GM12864 (cell line): Measurements from ENCODE around the gene KCNB1.

Source experiments
- DNase-seq: peaks from one replicate; pipeline ENCODE4 v3.0.0-alpha.2; 2011; ENCODE audit warnings: low read depth
- H3K4me3 ChIP-seq: 2 replicates; pipeline ENCODE4 v1.5.1; 2011; ENCODE audit warnings: mild to moderate bottlenecking, low read depth, low read length, control low read depth
- TF ChIP-seq, protein P1 (sequence below): IDR thresholded peaks from 2 replicates; pipeline ENCODE4 v1.5.1; 2011; ENCODE audit warnings: low read depth, mild to moderate bottlenecking, moderate library complexity, low read length, control low read depth, inconsistent platforms; ENCODE audit errors: missing control alignments

The KCNB1 gene

GRCh38 chr20:49471397-49471796 is 11.1 kb downstream of the KCNB1 start:
- TF ChIP-seq, protein P1, sequence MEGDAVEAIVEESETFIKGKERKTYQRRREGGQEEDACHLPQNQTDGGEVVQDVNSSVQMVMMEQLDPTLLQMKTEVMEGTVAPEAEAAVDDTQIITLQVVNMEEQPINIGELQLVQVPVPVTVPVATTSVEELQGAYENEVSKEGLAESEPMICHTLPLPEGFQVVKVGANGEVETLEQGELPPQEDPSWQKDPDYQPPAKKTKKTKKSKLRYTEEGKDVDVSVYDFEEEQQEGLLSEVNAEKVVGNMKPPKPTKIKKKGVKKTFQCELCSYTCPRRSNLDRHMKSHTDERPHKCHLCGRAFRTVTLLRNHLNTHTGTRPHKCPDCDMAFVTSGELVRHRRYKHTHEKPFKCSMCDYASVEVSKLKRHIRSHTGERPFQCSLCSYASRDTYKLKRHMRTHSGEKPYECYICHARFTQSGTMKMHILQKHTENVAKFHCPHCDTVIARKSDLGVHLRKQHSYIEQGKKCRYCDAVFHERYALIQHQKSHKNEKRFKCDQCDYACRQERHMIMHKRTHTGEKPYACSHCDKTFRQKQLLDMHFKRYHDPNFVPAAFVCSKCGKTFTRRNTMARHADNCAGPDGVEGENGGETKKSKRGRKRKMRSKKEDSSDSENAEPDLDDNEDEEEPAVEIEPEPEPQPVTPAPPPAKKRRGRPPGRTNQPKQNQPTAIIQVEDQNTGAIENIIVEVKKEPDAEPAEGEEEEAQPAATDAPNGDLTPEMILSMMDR = no peak
- no peak for DNase-seq
- no peak overlapping the region for H3K4me3 ChIP-seq

- no peak overlapping the region for H3K4me3 ChIP-seq
- TF ChIP-seq, protein P1 = no peak
- no peak for DNase-seq
These were observed 11.5 kb downstream of the KCNB1 start for GRCh38 chr20:49470922-49471321.

DNA sequence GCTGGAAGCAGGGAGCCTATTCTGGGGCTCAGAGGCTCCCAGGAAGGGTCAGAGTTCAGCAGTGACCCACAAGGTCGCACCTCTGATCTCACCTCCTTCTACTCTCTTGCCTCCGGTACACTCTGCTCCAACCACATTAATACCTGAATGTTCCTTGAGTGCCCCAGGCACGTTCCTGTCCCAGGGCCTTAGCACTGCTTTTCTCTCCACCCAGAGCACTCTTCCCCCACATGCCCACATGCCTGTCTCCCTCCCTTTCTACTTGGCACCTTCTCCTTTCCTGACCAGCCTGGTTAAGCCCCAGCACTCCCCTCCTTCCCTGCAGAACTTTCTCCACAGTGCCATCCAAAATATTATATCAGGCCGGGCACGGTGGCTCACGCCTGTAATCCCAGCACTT is 13.4 kb downstream of the KCNB1 start:
- DNase-seq = no peak
- TF ChIP-seq, protein P1 = no peak

GRCh38 chr20:49468412-49468811 is 14.1 kb downstream of the KCNB1 start:
- no peak for DNase-seq
- no peak overlapping the region for H3K4me3 ChIP-seq
- TF ChIP-seq, protein P1 = no peak

More for the DNA sequence above, 13.4 kb downstream of the KCNB1 start:
- H3K4me3 ChIP-seq = no peak overlapping the region

- TF ChIP-seq, protein P1 = no peak
- no peak for DNase-seq
- no peak overlapping the region for H3K4me3 ChIP-seq
These were observed 16.2 kb downstream of the KCNB1 start for GRCh38 chr20:49466114-49466912.

- no peak for DNase-seq
- no peak overlapping the region for H3K4me3 ChIP-seq
- TF ChIP-seq, protein P1 = no peak
These were observed 17.9 kb downstream of the KCNB1 start for GRCh38 chr20:49464556-49464955.

DNA sequence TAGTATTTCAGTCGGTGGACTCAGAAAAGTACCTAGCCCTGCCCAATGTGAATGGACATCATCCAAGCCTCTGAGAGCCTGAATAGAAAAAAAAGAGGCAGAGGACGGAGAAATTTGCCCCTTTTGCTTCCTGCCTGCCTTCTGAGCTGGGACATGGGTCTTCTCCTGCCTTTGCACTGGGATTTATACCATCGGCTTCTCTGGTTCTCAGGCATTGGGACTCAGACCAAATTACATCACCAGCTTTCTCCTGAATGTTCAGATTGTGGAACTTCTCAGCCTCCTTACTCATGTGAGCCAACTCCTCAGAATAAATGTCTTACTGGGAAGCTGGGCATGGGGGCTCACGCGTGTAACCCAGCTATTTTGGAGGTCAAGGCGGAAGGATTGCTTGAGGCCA is 19.8 kb downstream of the KCNB1 start:
- H3K4me3 ChIP-seq = no peak overlapping the region
- no peak for DNase-seq
- TF ChIP-seq, protein P1 = no peak
